ENCODE measurements around the gene MPZL2. TPM values are rescaled to one million over a fixed set of nuclear protein-coding genes. Genes with fewer than 3 reads are reported as not detected.
A peak's percentile ranks its signal among the peaks of the same experiment; 100 is the strongest.

Gene MPZL2
- total RNA-seq, 1 donor from 2014 or later = 14.6 TPM

- Mint-ChIP-seq H3K4me1 (ENCODE audit: low read depth) (peaks cover 79% of the 10 kb centered on the region), H3K27ac (peak overlapping the region; percentile 92), H3K4me3 (ENCODE audit: low read depth) (peak overlapping the region; percentile 86), H3K9me3 (no peaks in the 10 kb centered on the region), H3K27me3 (ENCODE audit: low read depth) (no peaks in the 10 kb centered on the region), H3K36me3 (ENCODE audit: low read depth) (peaks cover 79% of the 10 kb centered on the region)
- DNase-seq (ENCODE audit: low spot score) = no peak
- intact Hi-C loops (cut with micrococcal nuclease) = loop anchor here (1.0 kb wide), 1 partner anchor 23 kb away; no protein-coding TSS in a partner anchor
These were observed 40.1 kb downstream of the MPZL2 start for GRCh38 chr11:118223992-118224391.

DNA sequence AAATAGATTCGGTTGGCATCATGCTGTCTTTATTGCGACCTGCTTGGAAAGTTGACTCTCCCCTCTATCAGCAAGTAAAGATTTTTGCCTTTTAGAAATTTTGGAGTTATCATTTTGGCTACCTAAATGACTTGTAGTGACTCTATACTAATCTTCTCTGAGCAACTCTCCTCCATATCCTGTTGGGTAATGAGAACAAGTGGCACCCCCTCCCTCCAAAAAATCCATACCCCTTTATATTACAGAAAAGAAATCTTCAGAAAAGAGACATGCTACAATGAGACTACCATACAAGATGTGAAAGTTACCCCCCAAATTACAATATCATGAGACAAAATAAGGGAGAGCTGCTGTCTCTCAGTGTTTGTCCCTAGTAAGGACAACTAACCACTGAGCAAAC is 40.5 kb downstream of the MPZL2 start:
- H3K36me3 Mint-ChIP-seq (ENCODE audit: low read depth) = peaks cover 82% of the 10 kb centered on the region
- no peaks in the 10 kb centered on the region for H3K9me3 Mint-ChIP-seq
- H3K4me1 Mint-ChIP-seq (ENCODE audit: low read depth) = peaks cover 82% of the 10 kb centered on the region
- no peaks in the 10 kb centered on the region for H3K27me3 Mint-ChIP-seq (ENCODE audit: low read depth)
- no peak for DNase-seq (ENCODE audit: low spot score)
- H3K4me3 Mint-ChIP-seq (ENCODE audit: low read depth) = peak overlapping the region; percentile 86
- peak overlapping the region; percentile 92 for H3K27ac Mint-ChIP-seq
- intact Hi-C loops (cut with micrococcal nuclease) = loop anchor here (1.0 kb wide), 1 partner anchor 22 kb away; no protein-coding TSS in a partner anchor

DNA sequence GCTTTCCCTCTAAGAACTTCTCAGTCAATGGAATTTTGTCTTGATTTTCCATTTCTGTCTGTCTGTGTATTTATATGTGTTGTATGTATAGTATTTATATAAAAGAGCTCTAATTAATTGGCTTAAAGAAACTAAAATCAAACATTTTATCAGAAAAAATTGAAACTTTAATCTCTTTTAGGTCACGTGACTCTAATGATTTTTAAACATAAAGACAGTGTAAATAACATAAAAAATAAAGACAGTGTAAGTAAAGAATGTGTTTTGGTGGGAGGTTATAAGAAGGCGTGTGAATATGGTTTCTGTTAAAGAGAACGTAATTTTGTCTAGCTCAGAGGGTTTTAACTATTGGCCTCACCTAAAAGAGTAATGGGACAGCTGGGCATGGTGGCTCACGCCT is 41.7 kb downstream of the MPZL2 start:
- intact Hi-C loops (cut with micrococcal nuclease) = no loop called here
- peaks cover 76% of the 10 kb centered on the region for H3K36me3 Mint-ChIP-seq (ENCODE audit: low read depth)
- DNase-seq (ENCODE audit: low spot score) = no peak
- peaks cover 81% of the 10 kb centered on the region for H3K4me1 Mint-ChIP-seq (ENCODE audit: low read depth)
- no peaks in the 10 kb centered on the region for H3K27me3 Mint-ChIP-seq (ENCODE audit: low read depth)
- peak overlapping the region; percentile 86 for H3K4me3 Mint-ChIP-seq (ENCODE audit: low read depth)
- H3K27ac Mint-ChIP-seq = peak overlapping the region; percentile 92
- H3K9me3 Mint-ChIP-seq = no peaks in the 10 kb centered on the region

GRCh38 chr11:118221419-118221818 is 42.7 kb downstream of the MPZL2 start:
- H3K4me3 Mint-ChIP-seq (ENCODE audit: low read depth) = peak overlapping the region; percentile 77
- no peak for DNase-seq (ENCODE audit: low spot score)
- intact Hi-C loops (cut with micrococcal nuclease) = no loop called here
- peak overlapping the region; percentile 97 for H3K27ac Mint-ChIP-seq
- no peaks in the 10 kb centered on the region for H3K27me3 Mint-ChIP-seq (ENCODE audit: low read depth)
- peaks cover 80% of the 10 kb centered on the region for H3K4me1 Mint-ChIP-seq (ENCODE audit: low read depth)
- H3K36me3 Mint-ChIP-seq (ENCODE audit: low read depth) = peaks cover 69% of the 10 kb centered on the region
- H3K9me3 Mint-ChIP-seq = no peaks in the 10 kb centered on the region

GRCh38 chr11:118219732-118220131 is 44.4 kb downstream of the MPZL2 start:
- H3K9me3 Mint-ChIP-seq = no peaks in the 10 kb centered on the region
- peaks cover 81% of the 10 kb centered on the region for H3K4me1 Mint-ChIP-seq (ENCODE audit: low read depth)
- peaks cover 62% of the 10 kb centered on the region for H3K36me3 Mint-ChIP-seq (ENCODE audit: low read depth)
- intact Hi-C loops (cut with micrococcal nuclease) = loop anchor here (5.0 kb wide), 1 partner anchor 88 kb away; no protein-coding TSS in a partner anchor
- peak overlapping the region; percentile 77 for H3K4me3 Mint-ChIP-seq (ENCODE audit: low read depth)
- peak overlapping the region; percentile 97 for H3K27ac Mint-ChIP-seq
- no peaks in the 10 kb centered on the region for H3K27me3 Mint-ChIP-seq (ENCODE audit: low read depth)
- no peak for DNase-seq (ENCODE audit: low spot score)

GRCh38 chr11:118219244-118219643 is 44.9 kb downstream of the MPZL2 start:
- Mint-ChIP-seq H3K4me1 (ENCODE audit: low read depth) (peaks cover 83% of the 10 kb centered on the region), H3K4me3 (ENCODE audit: low read depth) (peak overlapping the region; percentile 77), H3K9me3 (no peaks in the 10 kb centered on the region), H3K27ac (peak overlapping the region; percentile 97), H3K36me3 (ENCODE audit: low read depth) (peaks cover 63% of the 10 kb centered on the region), H3K27me3 (ENCODE audit: low read depth) (no peaks in the 10 kb centered on the region)
- intact Hi-C loops (cut with micrococcal nuclease) = loop anchor here (5.0 kb wide), 1 partner anchor 88 kb away; no protein-coding TSS in a partner anchor
- no peak for DNase-seq (ENCODE audit: low spot score)

GRCh38 chr11:118217575-118217974 is 46.5 kb downstream of the MPZL2 start:
- peaks cover 65% of the 10 kb centered on the region for H3K36me3 Mint-ChIP-seq (ENCODE audit: low read depth)
- peak overlapping the region; percentile 97 for H3K27ac Mint-ChIP-seq
- H3K27me3 Mint-ChIP-seq (ENCODE audit: low read depth) = no peaks in the 10 kb centered on the region
- H3K4me1 Mint-ChIP-seq (ENCODE audit: low read depth) = peaks cover 92% of the 10 kb centered on the region
- H3K9me3 Mint-ChIP-seq = no peaks in the 10 kb centered on the region
- intact Hi-C loops (cut with micrococcal nuclease) = loop anchor here (1.0 to 5.0 kb wide), 8 partner anchors 10 to 215 kb away; no protein-coding TSS in a partner anchor
- H3K4me3 Mint-ChIP-seq (ENCODE audit: low read depth) = peak overlapping the region; percentile 82
- DNase-seq (ENCODE audit: low spot score) = no peak

DNA sequence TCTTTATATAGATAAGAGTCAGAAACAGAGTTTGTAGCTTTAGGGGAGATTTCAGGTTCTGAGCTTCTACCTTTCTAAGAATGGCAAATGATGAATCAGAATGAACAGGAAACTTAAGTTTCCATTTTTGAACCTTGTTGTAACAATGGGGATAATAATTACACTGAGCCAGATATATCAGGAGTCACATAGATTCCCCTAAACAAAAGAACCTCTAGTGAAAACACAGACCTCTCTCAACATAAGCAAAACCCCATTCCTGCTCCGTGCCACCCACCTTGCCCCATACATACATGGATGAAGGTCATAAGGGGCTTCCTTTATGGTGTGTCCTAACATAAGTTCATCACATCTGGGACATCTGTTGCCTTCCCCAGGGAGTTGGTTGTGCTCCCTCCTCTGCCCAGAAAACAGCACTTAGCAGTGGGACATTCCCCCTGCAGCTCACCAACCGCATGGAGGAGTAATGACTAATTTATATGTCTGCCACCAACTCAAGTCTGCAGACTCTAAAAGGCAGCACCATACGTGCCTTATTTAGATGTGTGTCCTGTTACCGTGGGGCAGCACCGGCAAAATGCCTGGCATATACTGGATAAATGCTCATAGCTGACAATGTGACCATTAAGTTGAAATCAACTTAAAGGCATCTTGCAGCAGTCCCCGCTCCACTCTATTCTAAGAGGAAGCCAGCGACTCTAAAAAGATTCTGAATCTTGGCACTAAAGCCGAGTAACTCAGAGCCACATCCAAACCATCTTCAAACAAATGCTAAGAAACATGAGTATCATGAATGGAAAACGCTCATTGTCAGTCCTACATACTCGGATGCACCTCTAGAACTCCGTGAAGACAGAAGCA is 47.2 kb downstream of the MPZL2 start:
- Mint-ChIP-seq H3K27me3 (ENCODE audit: low read depth) (no peaks in the 10 kb centered on the region), H3K9me3 (no peaks in the 10 kb centered on the region), H3K4me3 (ENCODE audit: low read depth) (peak overlapping the region; percentile 82), H3K27ac (peak overlapping the region; percentile 97), H3K36me3 (ENCODE audit: low read depth) (peaks cover 66% of the 10 kb centered on the region), H3K4me1 (ENCODE audit: low read depth) (peaks cover 93% of the 10 kb centered on the region)
- intact Hi-C loops (cut with micrococcal nuclease) = loop anchor here (1.0 to 5.0 kb wide), 8 partner anchors 10 to 214 kb away; no protein-coding TSS in a partner anchor
- DNase-seq (ENCODE audit: low spot score) = no peak

DNA sequence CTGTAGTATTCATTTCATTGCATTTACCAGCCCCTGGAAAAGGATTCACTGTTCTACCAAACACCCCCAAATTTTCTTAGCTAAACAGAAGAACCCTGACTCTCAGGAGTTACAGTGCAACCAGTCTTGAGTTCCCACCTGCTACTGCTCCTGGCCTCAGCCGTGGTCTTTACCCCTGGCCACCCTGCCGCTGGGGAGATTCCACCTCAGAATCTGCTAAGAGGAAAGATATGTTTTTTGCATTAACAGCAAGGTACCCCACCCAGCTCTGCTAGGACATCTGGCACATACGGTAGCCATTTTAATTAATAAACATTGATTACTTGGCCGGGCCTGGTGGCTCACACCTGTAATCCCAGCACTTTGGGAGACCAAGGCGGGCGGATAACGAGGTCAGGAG is 48.3 kb downstream of the MPZL2 start:
- intact Hi-C loops (cut with micrococcal nuclease) = loop anchor here (2.0 to 5.0 kb wide), 3 partner anchors 17 to 213 kb away; no protein-coding TSS in a partner anchor
- DNase-seq (ENCODE audit: low spot score) = no peak
- Mint-ChIP-seq H3K27me3 (ENCODE audit: low read depth) (no peaks in the 10 kb centered on the region), H3K36me3 (ENCODE audit: low read depth) (peaks cover 73% of the 10 kb centered on the region), H3K4me3 (ENCODE audit: low read depth) (peak overlapping the region; percentile 82), H3K27ac (peak overlapping the region; percentile 97), H3K4me1 (ENCODE audit: low read depth) (peaks cover 93% of the 10 kb centered on the region), H3K9me3 (no peaks in the 10 kb centered on the region)

DNA sequence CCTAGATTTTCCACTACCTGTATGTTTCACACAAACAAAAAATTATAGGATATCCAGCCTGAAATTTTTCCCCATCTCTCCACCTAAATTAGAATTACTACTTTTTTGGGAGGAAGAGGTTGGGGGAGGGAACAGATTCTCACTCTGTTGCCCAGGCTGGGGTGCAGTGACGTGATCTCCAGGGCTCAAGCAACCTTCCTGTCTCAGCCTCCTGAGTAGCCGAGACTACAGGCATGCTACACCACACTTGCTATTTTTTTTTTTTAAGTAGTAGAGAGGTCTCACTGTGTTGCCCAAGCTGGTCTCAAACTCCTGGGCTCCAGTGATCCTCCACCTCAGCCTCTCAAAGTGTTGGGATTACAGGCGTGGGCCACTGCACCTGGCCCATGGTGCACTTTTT is 48.8 kb downstream of the MPZL2 start:
- H3K27ac Mint-ChIP-seq = peak overlapping the region; percentile 97
- no peaks in the 10 kb centered on the region for H3K27me3 Mint-ChIP-seq (ENCODE audit: low read depth)
- H3K9me3 Mint-ChIP-seq = no peaks in the 10 kb centered on the region
- DNase-seq (ENCODE audit: low spot score) = no peak
- peak overlapping the region; percentile 82 for H3K4me3 Mint-ChIP-seq (ENCODE audit: low read depth)
- peaks cover 92% of the 10 kb centered on the region for H3K4me1 Mint-ChIP-seq (ENCODE audit: low read depth)
- intact Hi-C loops (cut with micrococcal nuclease) = loop anchor here (5.0 kb wide), 1 partner anchor 92 kb away; no protein-coding TSS in a partner anchor
- peaks cover 76% of the 10 kb centered on the region for H3K36me3 Mint-ChIP-seq (ENCODE audit: low read depth)

DNA sequence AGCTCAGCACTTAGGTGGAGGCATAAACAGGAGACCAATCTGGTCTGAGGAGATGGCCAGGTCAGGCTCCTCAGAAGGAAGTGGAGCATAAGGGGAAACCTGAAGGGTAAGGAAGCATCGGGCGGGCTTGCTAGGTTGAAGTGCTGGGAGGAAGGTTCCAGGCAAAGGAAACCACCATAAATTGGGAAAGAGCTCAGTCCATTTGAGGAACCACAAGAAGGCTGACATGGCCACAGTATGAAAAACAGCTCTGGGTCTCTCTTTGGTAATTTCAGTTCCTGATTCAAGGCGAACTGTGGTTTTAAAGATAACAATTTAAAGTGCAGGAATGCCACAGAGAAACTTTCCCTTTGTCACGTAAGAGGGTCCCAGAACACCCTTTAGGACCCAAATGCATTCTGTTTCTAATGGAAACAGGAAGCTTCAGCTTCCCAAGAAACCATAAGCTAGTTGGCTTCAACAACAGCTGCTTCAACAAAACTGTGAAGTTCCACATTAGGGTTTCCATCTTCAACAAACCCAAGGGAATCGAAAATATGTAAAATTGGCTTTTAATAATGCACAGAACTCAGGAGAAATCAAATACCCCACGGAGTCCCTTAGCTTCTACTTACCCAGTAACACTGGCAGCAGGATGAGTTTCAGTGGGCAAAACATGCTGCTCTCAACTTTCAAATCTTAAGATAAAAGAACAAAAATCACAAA is 49.7 kb downstream of the MPZL2 start:
- peaks cover 73% of the 10 kb centered on the region for H3K36me3 Mint-ChIP-seq (ENCODE audit: low read depth)
- peak overlapping the region; percentile 82 for H3K4me3 Mint-ChIP-seq (ENCODE audit: low read depth)
- H3K27ac Mint-ChIP-seq = peak overlapping the region; percentile 97

GRCh38 chr11:118213781-118214180 is 50.3 kb downstream of the MPZL2 start:
- peaks cover 74% of the 10 kb centered on the region for H3K36me3 Mint-ChIP-seq (ENCODE audit: low read depth)
- peaks cover 87% of the 10 kb centered on the region for H3K4me1 Mint-ChIP-seq (ENCODE audit: low read depth)
- intact Hi-C loops (cut with micrococcal nuclease) = no loop called here
- H3K9me3 Mint-ChIP-seq = no peaks in the 10 kb centered on the region
- H3K27me3 Mint-ChIP-seq (ENCODE audit: low read depth) = no peaks in the 10 kb centered on the region
- peak overlapping the region; percentile 82 for H3K4me3 Mint-ChIP-seq (ENCODE audit: low read depth)
- no peak for DNase-seq (ENCODE audit: low spot score)
- peak overlapping the region; percentile 97 for H3K27ac Mint-ChIP-seq

More for the DNA sequence above, 49.7 kb downstream of the MPZL2 start:
- H3K9me3 Mint-ChIP-seq = no peaks in the 10 kb centered on the region
- DNase-seq (ENCODE audit: low spot score) = no peak
- H3K27me3 Mint-ChIP-seq (ENCODE audit: low read depth) = no peaks in the 10 kb centered on the region
- peaks cover 87% of the 10 kb centered on the region for H3K4me1 Mint-ChIP-seq (ENCODE audit: low read depth)
- intact Hi-C loops (cut with micrococcal nuclease) = no loop called here

Measured in activated T-helper 2 cell treated with anti-CD3 and anti-CD28 coated beads, Interferon-gamma antibody, Interleukin-2, Interleukin-4, amounts not matched to agents 10 μg/mL and 5 μg/mL and 100 μg/mL, durations not matched to agents 14 hours and 24 hours and 36 hours (primary cell).